HepG2 (cell line): ENCODE measurements around the gene MYLK. TPM values are rescaled to one million over a fixed set of nuclear protein-coding genes. Genes with fewer than 3 reads are reported as not detected.

ENCODE experiments used
- AFF4 ChIP-seq: sonication (generic); formaldehyde crosslinking; IDR thresholded peaks from 2 replicates; pipeline ENCODE4 v1.4.0; 2020; ENCODE audit warnings: missing genetic modification reagents
- ARID2 ChIP-seq: sonication (generic); formaldehyde crosslinking; IDR thresholded peaks from 2 replicates; pipeline ENCODE4 v1.8.1; 2022; ENCODE audit warnings: mild to moderate bottlenecking, missing genetic modification reagents, borderline replicate concordance
- CREM ChIP-seq, 2 experiments: sonication (generic) in 1 of 2; formaldehyde crosslinking in 1 of 2; IDR thresholded peaks; 2 replicates each; pipeline versions ENCODE4 v1.4.0 to v1.6.1; 2016 to 2020; ENCODE audit warnings: antibody characterized with exemption in 1 of 2, mild to moderate bottlenecking in 1 of 2, missing genetic modification reagents in 1 of 2
- ELK4 ChIP-seq: sonication (generic); formaldehyde crosslinking; IDR thresholded peaks from 2 replicates; pipeline ENCODE4 v1.9.0; 2021; ENCODE audit warnings: missing genetic modification reagents, borderline replicate concordance
- HNRNPUL1 ChIP-seq: fragments of 200-400 bp; formaldehyde crosslinking; IDR thresholded peaks from 2 replicates; pipeline ENCODE4 v1.6.1; 2017; ENCODE audit warnings: low read depth, mild to moderate bottlenecking, low read length, moderate library complexity
- MEF2D ChIP-seq: sonication (generic); formaldehyde crosslinking; IDR thresholded peaks from 2 replicates; pipeline ENCODE4 v1.5.1; 2020; ENCODE audit warnings: mild to moderate bottlenecking, missing genetic modification reagents
- MEIS2 ChIP-seq: sonication (generic); formaldehyde crosslinking; IDR thresholded peaks from 2 replicates; pipeline ENCODE4 v1.9.0; 2021; ENCODE audit warnings: mild to moderate bottlenecking, missing genetic modification reagents
- NFRKB ChIP-seq: fragments of 450-650 bp; IDR thresholded peaks from 2 replicates; pipeline ENCODE4 v1.6.1; 2017
- SCMH1 ChIP-seq: sonication (generic); formaldehyde crosslinking; IDR thresholded peaks from 2 replicates; pipeline ENCODE4 v1.9.0; 2021; ENCODE audit warnings: missing genetic modification reagents, mild to moderate bottlenecking, borderline replicate concordance
- SOX5 ChIP-seq: IDR thresholded peaks from 2 replicates; pipeline ENCODE4 v1.6.1; 2016; ENCODE audit warnings: borderline replicate concordance
- TEAD2 ChIP-seq: sonication (generic); formaldehyde crosslinking; IDR thresholded peaks from 2 replicates; pipeline ENCODE4 v1.9.0; 2021; ENCODE audit warnings: missing genetic modification reagents
- THAP8 ChIP-seq: sonication (generic); formaldehyde crosslinking; IDR thresholded peaks from 2 replicates; pipeline ENCODE4 v1.5.1; 2020; ENCODE audit warnings: missing genetic modification reagents, mild to moderate bottlenecking, borderline replicate concordance
- WIZ ChIP-seq: sonication (generic); formaldehyde crosslinking; IDR thresholded peaks from 2 replicates; pipeline ENCODE4 v1.5.1; 2020; ENCODE audit warnings: mild to moderate bottlenecking, missing genetic modification reagents
- ZBED4 ChIP-seq: sonication (generic); formaldehyde crosslinking; IDR thresholded peaks from 2 replicates; pipeline ENCODE4 v1.4.0; 2020; ENCODE audit warnings: missing genetic modification reagents, borderline replicate concordance
- ZNF263 ChIP-seq: sonication (generic); formaldehyde crosslinking; IDR thresholded peaks from 2 replicates; pipeline ENCODE4 v1.4.0; 2020; ENCODE audit warnings: missing genetic modification reagents
- ZNF44 ChIP-seq: sonication (generic); formaldehyde crosslinking; IDR thresholded peaks from 2 replicates; pipeline ENCODE4 v1.5.1; 2020; ENCODE audit warnings: mild to moderate bottlenecking, missing genetic modification reagents
- ZNF546 ChIP-seq: sonication (generic); formaldehyde crosslinking; conservative IDR thresholded peaks from 2 replicates; pipeline ENCODE4 v1.8.1; 2023; ENCODE audit warnings: mild to moderate bottlenecking, missing genetic modification reagents
- ZNF598 ChIP-seq: sonication (generic); formaldehyde crosslinking; IDR thresholded peaks from 2 replicates; pipeline ENCODE4 v1.5.1; 2020; ENCODE audit warnings: mild to moderate bottlenecking, missing genetic modification reagents, borderline replicate concordance
- ZNF644 ChIP-seq: IDR thresholded peaks from 2 replicates; pipeline ENCODE4 v1.6.1; 2016; ENCODE audit warnings: low read depth
- ZNF768 ChIP-seq: sonication (generic); formaldehyde crosslinking; IDR thresholded peaks from 2 replicates; pipeline ENCODE4 v1.4.0; 2020; ENCODE audit warnings: missing genetic modification reagents
- polyA plus RNA-seq, 8 experiments: library from polyadenylated mRNA; depleted of rRNA in 3 of 8; stranded (reverse) in 7 of 8; unstranded in 1 of 8; fragments of >200 nt; fragmentation: Illumina TruSeq in 4 of 8; extraction: Trizol in 4 of 8; gene quantifications; 2 replicates each; pipeline versions ENCODE4 v1.2.1 to v1.2.3, GENCODE V29; 2011 to 2016; ENCODE audit warnings: low read depth in 4 of 8, missing spikeins in 1 of 8, mixed read lengths in 1 of 8; ENCODE audit not compliant: insufficient read depth in 1 of 8
- total RNA-seq, 5 experiments: library from RNA; depleted of rRNA; stranded (reverse); fragments of >200 nt; fragmentation: Illumina TruSeq; extraction: Trizol; gene quantifications; 2 replicates each; pipeline ENCODE4 v1.2.3, GENCODE V29; 2016; ENCODE audit warnings: low read depth in 1 of 5

MYLK gene
- total and polyA plus RNA-seq, 2 of the 13 experiments (the other 11 are each of a cell fraction or from before 2014, with no cell fraction given) = 10.6 to 34.9 TPM

GRCh38 chr3:123584988-123585937, 298.9 kb downstream of the MYLK start, which contains the start of gene HACD2 (continued):
- no peak for TF ChIP-seq TEAD2
- TF ChIP-seq MEIS2 = no peak
- no peak for TF ChIP-seq ZNF768 (CRISPR knock-in tag)
- peak; percentile 85 for TF ChIP-seq ZNF644
- TF ChIP-seq ZBED4 (CRISPR knock-in tag) = no peak
- TF ChIP-seq MEF2D = peak; percentile 34; the same call in 1 of the 2 replicates
- peak; percentile 97 for TF ChIP-seq NFRKB
- no peak for TF ChIP-seq ZNF263 (CRISPR knock-in tag)
- TF ChIP-seq CREM (IDR thresholded peaks at IDR 0.05) = peak; percentile 94
- TF ChIP-seq CREM (CRISPR knock-in tag; IDR thresholded peaks at IDR 0.05) = no peak
- TF ChIP-seq HNRNPUL1 = no peak
- no peak for TF ChIP-seq THAP8
- TF ChIP-seq ZNF598 (CRISPR knock-in tag) = no peak; the same call in 1 of the 2 replicates
- TF ChIP-seq SCMH1 (CRISPR knock-in tag) = no peak
- TF ChIP-seq ZNF546 (CRISPR knock-in tag) = no peak
- peak; percentile 53; the same call in 1 of the 2 replicates for TF ChIP-seq WIZ
- 0 out of 2 replicates have a peak, but pooled peaks have one; percentile 43 for TF ChIP-seq ARID2 (CRISPR knock-in tag)
- TF ChIP-seq ELK4 (CRISPR knock-in tag) = no peak
- no peak for TF ChIP-seq ZNF44 (CRISPR knock-in tag)
- TF ChIP-seq AFF4 = 0 out of 2 replicates have a peak, but pooled peaks have one; percentile 46
- TF ChIP-seq SOX5 (CRISPR knock-in tag) = peak; percentile 9; the same call in 1 of the 2 replicates
